ENCODE results near the gene ADGRF1. TPM values are rescaled to one million over a fixed set of nuclear protein-coding genes. Genes with fewer than 3 reads are reported as not detected.

The ADGRF1 gene
- total RNA-seq, 1 donor from 2014 or later, result not detected

DNA sequence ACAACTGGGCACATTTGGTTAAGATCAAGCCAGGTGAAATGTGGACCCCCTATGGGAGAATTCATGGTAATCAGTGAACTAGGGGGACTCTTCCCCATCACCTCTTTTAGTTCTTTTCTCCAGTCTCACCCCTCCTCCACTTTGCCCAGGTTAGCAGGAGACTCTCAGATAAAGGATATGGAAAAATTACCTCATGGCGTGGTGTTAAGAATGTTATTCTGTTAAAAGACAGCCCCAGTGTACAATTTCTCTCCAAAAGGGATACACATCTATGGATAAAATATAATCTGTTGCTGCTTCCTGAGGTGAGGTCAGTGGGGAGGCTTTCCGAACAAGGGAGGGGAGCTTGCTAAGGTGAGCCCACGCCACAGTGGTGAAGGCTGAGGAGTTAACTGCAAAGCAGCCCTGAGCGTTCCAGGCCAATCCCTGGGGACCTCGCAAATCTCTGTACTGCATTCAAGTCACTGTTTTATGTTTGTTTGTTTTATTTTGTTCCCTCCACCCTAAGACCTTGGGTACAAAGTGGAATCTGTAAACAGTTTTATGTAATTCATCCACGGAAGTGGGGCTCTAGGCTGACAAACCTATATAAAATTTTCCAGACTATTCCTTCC is 52.0 kb downstream of the ADGRF1 start:
- DNase-seq (ENCODE audit: low spot score in 2 of 2), result no peak
- TF ChIP-seq CTCF (IDR thresholded peaks at IDR 0.05), result no peak
- H3K4me1 ChIP-seq, result peaks cover 5 to 17% of the 10 kb centered on the region in 2 donors
- H3K36me3 ChIP-seq, result no peaks in the 10 kb centered on the region
- H3K27me3 ChIP-seq, result no peaks in the 10 kb centered on the region
- H3K27ac ChIP-seq, result peak overlapping the region; percentile 24 to 45
- H3K4me3 ChIP-seq, result no peak overlapping the region
- no peaks in the 10 kb centered on the region for H3K9me3 ChIP-seq
- intact Hi-C loops (cut with DNase I), result no loop called here

DNA sequence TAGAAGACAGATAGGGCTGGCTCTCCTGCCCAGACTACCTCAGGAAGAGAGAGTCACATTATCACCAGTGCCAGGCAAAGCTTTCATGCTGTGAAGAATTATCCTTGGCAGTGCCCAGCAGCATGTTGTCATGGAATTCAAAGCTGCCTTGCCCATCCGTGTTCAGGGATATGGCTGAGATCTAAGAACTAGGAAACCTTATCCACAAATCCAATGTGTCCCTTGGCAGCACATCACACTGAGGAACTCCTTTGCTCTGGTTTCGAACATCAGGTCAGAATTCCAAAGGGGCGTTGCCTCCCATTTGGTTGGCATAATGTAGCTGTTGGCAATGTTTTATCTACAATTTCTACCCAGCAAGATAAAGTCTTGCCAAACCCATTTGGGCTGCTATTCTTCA is 52.7 kb downstream of the ADGRF1 start:
- Histone ChIP-seq H3K9me3 (no peaks in the 10 kb centered on the region), H3K36me3 (no peaks in the 10 kb centered on the region), H3K27ac (peak overlapping the region in 1 of 2 donors; percentile 45), H3K27me3 (no peaks in the 10 kb centered on the region), H3K4me3 (no peak overlapping the region), H3K4me1 (peaks cover 5 to 17% of the 10 kb centered on the region in 2 donors)
- no peak for TF ChIP-seq CTCF (IDR thresholded peaks at IDR 0.05)
- intact Hi-C loops (cut with DNase I), result no loop called here
- peak in 1 of 2 donors; percentile 64 for DNase-seq (ENCODE audit: low spot score in 2 of 2)

- H3K27me3 ChIP-seq, result no peaks in the 10 kb centered on the region
- no peak for TF ChIP-seq CTCF (IDR thresholded peaks at IDR 0.05)
- intact Hi-C loops (cut with DNase I), result no loop called here
- H3K9me3 ChIP-seq, result no peaks in the 10 kb centered on the region
- peaks cover 5 to 17% of the 10 kb centered on the region in 2 donors for H3K4me1 ChIP-seq
- DNase-seq (ENCODE audit: low spot score in 2 of 2), result no peak
- H3K27ac ChIP-seq, result no peak overlapping the region
- H3K4me3 ChIP-seq, result no peak overlapping the region
- H3K36me3 ChIP-seq, result no peaks in the 10 kb centered on the region
Observed at GRCh38 chr6:46985943-46986342, 56.2 kb downstream of the ADGRF1 start.

GRCh38 chr6:46983007-46983411 is 59.1 kb downstream of the ADGRF1 start:
- no peak overlapping the region for H3K27ac ChIP-seq
- no peaks in the 10 kb centered on the region for H3K4me1 ChIP-seq
- no peak for DNase-seq (ENCODE audit: low spot score in 2 of 2)
- no peak for TF ChIP-seq CTCF (IDR thresholded peaks at IDR 0.05)
- no peaks in the 10 kb centered on the region for H3K9me3 ChIP-seq
- no peaks in the 10 kb centered on the region for H3K36me3 ChIP-seq
- H3K4me3 ChIP-seq, result no peak overlapping the region
- no peaks in the 10 kb centered on the region for H3K27me3 ChIP-seq
- intact Hi-C loops (cut with DNase I), result no loop called here

DNA sequence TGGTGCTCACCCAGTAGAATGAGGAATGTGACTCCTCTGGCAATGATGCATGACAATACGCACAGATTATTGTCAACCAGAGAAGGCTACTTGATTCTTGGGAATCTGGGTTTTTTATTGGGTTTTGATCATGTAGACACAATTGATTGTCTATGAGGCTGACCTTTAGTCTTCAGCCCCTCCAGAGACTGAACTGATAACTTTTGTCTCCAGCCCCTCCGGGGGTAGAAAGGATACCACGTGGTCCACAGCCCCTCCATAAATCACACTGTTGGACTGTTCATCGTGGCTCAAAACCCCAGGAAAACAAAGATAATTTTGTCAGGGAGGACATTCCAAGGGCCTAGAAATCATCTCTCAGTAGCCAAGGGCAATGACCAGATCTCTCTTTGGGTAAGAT is 62.9 kb downstream of the ADGRF1 start:
- no peak overlapping the region for H3K4me3 ChIP-seq
- H3K36me3 ChIP-seq, result no peaks in the 10 kb centered on the region
- no peaks in the 10 kb centered on the region for H3K9me3 ChIP-seq
- no peaks in the 10 kb centered on the region for H3K27me3 ChIP-seq
- DNase-seq (ENCODE audit: low spot score in 2 of 2), result no peak
- no peak overlapping the region for H3K27ac ChIP-seq
- intact Hi-C loops (cut with DNase I), result no loop called here
- no peak for TF ChIP-seq CTCF (IDR thresholded peaks at IDR 0.05)
- H3K4me1 ChIP-seq, result no peaks in the 10 kb centered on the region

DNA sequence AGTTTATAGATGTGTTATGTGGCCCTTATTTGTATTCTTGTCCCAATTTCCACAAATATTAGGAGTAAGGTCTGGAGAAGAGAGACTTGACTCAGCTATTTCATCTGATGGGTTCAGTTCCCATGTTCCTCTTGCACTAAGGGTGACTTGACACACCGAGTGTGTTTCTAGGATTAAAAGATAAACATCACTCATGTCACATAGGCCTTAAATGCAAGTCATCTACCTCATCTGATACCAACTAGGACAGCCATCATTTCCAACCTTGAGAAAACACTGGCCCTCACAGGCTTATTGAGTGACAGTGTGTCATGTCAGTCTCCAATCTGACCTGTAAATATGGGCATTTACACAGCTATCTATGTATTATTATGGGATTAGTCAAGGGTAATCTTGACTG is 67.3 kb downstream of the ADGRF1 start:
- Histone ChIP-seq H3K4me3 (no peak overlapping the region), H3K36me3 (no peaks in the 10 kb centered on the region), H3K9me3 (no peaks in the 10 kb centered on the region), H3K27me3 (no peaks in the 10 kb centered on the region), H3K27ac (no peak overlapping the region), H3K4me1 (no peaks in the 10 kb centered on the region)
- TF ChIP-seq CTCF (IDR thresholded peaks at IDR 0.05), result no peak
- no peak for DNase-seq (ENCODE audit: low spot score in 2 of 2)
- intact Hi-C loops (cut with DNase I), result no loop called here

Measured in ascending aorta (tissue), 2 donors.